NCI-H2107 (cell line): ENCODE results near the gene BLCAP.
"Not testable (repeated sequence)": the region's sequence is repeated elsewhere in the genome, so short reads cannot be mapped to it uniquely, and the experiment has no call there.

ENCODE experiments used
- DNase-seq: peaks from one replicate; lab custom pipeline; 2025; lab: John Stamatoyannopoulos, UW

Gene BLCAP, protein sequence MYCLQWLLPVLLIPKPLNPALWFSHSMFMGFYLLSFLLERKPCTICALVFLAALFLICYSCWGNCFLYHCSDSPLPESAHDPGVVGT

DNA sequence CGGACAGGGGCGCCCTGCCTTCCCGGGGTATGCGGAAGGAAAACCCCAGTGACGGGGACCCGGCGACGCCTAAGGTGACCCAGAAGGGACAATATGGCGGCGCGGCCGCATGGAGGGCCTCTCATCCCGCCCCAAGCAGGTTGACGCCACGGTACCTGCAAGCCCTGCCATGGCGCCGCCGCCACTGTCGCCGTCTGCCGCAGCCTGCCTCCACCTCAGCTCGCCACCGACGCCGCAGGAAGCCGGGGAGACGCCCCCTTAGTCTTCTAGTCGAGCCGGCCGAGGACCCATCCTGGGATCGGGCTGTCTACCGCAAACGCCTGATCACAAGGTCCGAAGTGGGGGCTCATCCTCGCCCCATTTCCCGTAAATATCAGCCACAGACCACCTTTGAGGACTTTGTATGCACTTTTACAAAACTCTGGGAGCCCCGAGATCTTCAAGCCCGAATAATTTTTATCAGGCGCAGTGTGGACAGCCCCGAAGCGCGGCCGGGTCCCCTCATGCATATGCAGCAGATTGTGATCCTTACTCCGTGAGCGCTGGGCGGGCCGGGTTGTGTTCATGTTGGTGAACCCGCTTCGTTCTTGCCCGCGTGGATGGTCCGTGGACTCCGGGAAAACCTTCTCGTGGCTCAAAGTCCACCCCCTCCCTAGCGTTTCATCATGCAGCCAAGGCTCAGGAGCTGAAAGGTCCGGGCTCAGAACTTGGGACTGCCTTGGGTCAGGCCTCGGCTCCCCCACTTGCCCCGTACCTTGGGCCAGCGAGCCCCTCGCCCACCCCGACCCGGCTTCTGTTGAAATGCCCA lies at the start of gene BLCAP:
Gene BLCAP, minus strand, starts transcription at position 239 of the 808 bp plus-strand sequence. CDS start 8,702 bp downstream, outside the sequence.
- peak; percentile 51 for DNase-seq

DNA sequence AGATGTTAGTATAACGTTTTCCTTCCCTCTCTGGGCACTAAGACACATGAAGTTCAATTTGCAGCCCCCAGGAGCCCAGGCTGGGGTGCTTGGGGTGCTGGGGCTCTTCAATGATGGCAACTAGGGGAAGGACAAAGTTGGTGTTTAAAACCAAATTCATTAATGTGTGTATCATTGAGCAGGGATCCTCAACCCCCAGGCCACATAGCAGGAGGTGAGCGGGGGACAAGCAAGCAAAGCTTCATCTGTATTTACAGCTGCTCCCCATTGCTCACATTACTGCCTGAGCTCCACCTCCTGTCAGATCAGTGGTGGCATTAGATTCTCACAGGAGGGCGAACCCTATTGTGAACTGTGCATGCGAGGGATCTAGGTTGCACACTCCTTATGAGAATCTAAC lies 49.8 kb upstream of the BLCAP start:
- not testable (repeated sequence) for DNase-seq

DNA sequence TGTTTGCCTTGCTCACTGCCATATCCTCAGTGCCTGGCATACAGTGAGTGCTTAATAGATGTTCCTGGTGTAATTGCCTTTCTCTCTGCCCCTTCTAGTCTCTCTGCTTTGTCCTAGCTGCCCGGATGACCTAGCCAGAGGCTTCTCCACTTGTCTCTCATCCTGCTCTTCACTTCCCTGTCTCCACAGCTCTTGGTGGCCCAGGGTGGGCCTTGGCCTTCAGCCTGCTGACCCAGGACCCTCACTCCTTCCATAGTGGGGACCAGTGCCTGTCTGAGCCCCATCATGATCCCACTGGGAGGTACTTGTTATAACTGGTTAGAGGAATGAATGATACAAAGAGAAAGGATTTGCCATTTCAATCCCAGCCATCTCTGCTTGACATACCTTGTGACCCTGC lies 49.2 kb upstream of the BLCAP start:
- no peak for DNase-seq

DNA sequence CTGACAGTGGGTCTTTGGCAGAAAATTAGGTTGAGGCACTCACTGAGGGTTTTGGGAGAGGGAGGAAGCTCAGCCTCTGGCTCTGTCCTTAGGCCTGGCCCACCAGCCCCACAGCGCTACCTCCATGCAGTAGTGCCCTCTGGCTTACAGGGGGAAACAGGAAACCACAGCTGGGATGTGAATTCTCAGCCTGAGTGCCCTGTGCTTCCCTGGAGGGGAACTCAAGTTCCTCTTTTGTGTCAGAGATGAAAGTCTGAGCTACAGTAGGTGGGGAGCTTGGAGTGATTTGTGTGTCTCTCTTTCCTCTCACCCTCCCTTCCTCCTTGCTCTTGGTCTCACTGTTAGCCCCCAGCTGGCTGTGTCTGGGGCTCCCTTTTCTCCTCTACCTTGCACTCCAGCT lies 48.2 kb upstream of the BLCAP start:
- DNase-seq = no peak

DNA sequence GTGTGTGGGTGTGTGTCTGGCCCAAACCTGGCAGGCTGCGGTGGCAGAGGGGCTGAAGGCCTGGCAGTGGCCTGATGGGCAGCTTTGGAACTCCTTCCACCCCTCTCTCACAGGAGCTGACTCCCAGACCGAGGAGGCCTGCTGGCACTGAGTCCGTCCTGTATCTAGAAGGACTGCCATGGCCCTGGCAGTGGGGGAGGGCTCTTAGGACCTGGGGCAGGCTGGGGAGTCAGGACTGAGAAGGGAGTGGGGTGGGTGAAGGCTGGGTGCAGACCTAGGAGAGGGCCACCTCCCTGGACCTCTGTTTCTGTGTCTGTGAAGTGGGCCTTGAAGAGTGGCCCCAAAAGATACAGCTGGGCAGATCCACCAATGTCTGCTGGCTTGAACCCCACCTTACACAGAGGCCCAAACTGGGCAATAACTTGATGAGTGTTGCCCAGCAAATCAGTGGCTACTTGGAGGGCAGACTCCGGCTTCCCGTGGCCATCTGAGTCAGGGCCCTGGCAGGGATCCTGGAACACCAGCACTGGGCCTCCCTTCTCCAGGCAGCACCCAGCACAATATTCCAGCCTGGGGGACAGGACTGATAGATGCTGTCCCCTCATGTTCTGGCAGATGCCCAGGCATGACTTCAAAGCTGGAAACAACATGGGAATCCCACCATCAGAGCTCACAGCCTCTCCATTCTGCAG lies 46.7 kb upstream of the BLCAP start:
- no peak for DNase-seq

DNA sequence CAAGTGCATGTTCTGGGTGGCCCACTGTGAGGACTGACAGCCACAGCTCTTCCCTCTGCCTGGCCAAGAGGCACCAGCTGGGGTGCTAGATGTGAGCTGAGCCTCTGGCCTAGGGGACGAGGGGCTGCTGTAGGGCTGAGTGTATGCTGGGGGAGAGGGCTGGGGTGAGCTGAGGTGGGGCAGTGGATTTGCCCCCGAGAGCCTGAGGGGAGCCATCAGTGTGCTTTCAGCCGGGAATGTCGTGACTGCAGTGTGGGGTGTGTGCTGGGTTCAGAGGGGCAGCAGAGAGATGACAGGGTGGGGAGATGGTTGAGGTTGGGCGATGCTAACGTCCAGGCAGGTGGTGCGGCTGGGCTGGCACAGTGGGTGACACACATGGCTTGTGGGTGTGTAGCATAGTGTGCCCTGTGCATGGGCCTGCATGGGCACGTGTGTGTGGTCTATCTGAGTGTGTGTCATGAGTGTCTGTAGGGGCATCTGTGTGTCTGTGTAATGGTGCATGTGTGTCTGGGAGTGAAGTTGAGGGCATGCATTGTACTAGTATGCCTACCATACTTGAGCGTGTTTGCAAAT lies 46.0 kb upstream of the BLCAP start:
- no peak for DNase-seq

DNA sequence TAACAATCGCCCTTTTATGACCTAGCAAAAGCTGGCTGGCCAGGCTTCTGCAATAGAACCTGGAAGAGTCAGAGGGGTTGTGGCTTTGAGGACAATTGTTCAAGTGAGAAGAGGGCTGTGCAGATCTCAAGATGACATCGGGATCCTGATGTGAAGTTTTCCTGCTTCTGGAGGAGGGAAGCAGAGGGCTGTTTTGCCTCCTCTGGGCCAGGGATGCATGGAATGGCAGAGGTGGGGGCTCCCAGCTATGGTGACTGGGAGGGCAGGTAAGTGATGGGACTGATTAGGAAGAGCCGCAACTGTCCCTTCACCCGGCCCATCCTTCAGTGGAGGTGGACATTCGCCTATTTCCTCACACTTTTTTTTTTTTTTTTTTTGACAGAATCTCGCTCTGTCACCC lies 43.4 kb upstream of the BLCAP start:
- no peak for DNase-seq

DNA sequence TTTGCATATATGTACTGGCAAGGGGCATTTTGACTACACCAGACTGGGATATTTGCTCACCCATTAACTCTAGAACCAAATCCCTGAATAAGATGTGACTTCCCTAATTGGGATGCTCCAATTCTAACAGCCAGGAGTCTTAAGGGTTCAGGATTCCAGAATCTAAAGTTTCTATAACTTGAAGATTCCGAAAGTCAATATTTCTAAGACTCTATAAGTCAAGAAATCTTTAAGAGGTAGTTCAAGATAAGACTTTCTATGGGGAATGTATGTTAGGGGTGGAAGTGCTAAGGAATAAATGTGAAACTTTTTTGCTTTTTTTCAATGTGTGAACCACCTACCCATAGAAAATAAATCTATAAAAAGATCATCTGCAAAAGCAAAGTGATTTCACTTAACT lies 42.7 kb upstream of the BLCAP start:
- DNase-seq = no peak

DNA sequence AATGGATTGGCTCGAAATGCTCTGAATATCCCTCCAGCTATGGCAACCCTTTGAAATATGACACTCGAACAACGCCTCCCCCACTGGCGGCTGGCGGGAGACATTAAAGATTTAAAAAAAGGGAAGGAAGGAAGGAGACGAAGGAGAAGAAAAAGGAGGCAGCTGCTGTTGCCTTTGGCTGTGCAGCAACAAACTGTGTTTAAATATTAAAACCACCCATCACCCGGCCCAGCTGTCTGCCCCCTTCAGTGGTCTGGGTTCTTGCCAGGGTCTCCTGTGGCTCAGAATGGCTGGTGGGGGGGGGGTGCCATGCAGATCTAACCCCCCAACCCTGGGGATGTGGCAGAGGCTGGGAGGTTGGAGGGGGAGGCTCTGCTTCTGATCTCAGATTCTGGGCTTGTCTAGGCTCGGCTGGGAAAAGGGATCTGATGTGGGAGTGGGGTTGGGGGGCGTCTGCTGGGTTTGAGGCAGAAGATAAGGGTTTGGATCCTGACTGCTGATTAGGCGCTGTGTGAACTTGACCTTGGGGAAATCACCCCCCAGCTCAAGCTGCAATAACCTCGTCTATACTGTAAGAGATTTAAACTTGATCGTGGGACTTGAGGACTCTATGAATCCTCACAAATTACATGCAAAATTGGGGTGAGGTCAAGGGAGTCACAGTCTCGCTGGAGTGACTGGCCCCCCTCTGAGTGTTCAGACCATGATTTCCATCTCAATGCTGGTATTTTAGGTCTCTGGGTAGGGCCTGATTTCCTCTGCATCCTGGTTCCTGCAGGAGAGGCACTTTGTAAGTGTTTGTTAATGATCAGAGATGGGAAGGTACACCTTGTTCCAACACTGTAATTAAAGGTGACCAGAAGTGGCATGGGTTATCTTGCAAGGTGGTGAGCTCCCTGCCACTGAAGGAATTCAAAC lies 40.3 kb upstream of the BLCAP start:
- no peak for DNase-seq

DNA sequence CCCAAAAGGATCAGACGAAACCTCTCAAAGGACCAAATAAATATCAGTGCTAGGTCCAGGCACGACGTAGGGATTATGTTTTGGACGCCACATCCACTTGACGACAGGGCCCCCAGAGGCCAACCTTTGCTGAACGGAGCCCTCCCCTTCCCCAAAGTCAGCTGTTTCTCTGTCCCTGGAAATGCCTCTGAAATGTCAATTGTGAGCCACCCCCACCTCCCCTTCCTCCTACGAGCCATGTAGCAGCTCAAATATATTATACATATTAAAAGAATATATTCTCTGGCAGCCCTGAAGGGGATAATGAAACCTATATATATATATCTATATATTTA lies 39.6 kb upstream of the BLCAP start:
- DNase-seq = no peak

DNA sequence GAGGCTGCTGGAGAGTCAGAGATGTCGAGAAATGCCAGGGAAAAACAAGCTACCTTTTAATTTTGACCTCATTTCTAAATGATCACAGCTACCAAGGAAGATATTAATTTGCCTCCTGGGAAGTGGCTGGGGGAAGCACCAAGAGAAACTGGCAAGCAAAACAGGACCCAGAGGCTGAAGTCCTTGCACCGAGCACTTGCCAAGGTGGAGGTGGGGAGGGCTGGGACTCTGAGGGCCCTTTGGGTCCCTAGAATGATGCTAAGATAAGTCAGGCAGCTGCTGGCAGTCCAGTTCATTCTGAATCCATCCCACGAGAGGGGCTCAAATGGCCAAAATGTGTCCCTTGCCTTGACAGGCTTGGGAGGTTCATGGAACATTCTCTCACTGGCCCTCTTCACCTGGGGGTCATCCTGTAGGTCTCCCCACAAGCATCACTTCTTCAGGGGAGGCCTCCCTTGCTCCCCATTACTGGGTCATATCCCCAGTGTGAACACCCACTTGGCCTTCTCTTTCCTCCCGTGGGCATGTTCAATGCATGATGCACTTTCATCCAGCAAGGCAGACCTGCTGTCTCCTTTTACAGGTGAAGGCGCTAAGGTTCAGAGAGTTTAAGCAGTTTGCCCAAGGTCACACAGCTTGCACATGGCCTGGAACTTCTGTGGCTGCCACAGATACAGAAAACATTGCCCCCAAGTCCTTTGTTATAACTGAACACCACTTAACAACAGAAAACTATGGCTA lies 39.1 kb upstream of the BLCAP start:
- no peak for DNase-seq

DNA sequence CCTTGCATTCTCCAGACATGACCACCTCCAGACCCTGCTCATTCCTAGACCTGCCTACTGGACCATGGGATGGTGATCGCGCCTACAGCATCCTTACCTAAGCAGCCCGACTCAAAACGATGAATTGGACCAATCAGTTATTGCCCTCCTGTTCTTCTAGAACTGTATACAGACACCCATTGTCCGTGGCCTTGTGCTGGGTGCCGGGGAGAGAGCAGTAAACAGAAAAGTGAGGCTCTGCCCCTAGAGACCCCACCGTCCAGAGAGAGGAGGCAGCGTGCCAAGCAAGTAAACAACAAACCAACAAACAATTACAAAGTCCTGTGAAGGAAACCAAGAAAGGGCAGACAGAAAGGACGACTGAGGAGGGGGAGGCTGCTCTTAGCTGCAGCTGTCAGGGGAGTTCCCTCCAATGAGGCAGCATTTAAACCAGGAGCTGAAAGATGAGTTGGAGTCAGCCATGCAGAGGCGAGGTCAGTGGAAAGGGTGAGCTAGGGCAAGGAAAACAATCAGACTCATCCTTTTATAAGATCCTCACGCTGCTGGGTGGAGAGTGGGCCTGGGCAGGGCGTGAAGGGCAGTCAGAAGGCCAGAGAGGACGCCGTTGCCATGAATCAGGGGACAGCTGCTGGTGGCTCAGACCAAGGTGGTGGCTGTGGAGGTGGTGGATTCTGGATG lies 37.6 kb upstream of the BLCAP start:
- no peak for DNase-seq

DNA sequence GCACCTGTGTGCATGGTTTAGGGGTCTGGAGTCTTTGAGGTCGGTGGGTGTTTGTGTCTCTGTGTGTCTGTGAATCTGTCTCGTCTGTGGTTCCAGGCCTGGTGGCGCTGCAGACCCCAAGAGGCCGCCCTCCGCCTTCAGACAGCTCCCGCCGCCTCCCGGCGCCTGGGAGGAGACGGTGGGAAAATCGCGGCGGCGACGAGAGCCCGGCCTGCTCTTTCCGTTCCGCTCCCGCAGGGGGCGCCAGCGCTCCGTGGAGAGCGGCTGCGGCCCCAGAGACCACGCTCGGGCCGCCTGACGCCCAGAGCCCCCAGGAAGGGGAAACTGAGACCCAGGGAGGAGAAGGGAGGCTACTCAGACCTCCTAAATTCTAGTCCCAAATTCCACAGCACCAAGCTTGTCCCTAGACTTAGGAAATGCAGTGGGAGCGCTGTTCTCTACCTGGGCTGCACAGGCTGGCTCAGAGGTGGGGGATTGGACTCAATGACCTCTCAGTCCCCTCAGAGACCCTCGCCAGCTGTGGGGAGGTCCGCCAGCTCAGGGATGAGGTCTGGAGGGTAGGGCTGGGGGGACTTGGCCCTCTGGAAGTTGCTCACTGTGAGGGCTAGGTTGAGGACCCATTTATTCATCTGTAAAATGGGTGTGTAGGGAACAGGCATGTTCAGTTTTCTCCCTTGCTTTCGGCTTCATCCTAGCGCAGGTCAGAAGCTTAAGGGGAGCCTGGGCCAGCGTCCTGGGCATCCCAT lies 36.9 kb upstream of the BLCAP start:
- no peak for DNase-seq

DNA sequence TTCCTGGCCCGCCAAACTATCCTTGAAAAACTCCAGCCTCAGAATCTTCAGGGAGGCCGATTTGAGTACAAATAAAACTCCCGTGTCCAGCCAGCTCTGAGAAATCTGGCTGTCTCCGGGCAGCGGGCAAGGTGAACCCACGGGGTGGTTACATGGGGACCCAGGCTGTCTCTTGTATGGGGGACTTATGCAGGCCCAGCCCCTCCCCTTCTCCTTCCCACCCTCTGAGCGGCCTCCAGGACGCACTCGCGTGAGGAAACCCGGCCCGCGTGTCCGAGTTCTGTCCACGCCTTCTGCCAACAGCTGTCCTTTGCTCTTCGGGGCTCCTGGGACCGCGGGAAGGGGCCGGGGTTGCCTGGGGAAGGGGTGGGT lies 36.3 kb upstream of the BLCAP start:
- DNase-seq = no peak

DNA sequence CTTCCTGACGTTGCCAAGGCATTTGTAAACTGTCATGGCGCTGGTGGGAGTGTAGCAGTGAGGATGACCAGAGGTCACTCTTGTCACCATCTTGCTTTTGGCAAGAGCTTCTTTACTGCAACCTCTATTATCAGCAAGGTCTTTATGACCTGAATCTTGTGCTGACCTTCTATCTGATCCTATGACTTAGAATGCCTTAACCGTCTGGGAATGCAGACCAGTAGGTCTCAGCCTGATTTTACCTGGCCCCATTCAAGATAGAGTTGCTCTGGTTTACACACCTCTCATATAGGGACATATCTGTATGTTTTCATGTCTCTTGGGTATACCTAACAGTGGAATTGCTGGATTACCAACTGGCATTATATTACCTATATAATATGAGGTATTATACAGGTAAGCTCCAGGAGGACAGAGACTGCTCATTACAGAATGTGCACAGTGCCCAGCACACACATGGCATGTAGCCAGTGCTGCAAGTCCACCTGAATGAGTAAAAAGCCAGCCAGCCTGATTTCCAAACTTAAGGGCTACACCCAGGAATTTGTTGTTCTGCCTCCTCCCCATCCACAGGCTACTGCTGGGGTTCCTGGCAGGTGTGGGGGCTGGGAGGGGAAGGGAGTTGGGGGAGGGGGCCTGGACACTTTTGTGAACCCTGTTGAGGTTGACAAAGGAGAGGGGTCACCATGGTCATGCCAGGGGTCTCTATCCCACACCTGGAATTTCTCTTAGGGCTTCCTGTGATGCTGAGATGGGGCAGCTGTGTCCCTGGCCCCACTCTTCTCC lies 35.2 kb upstream of the BLCAP start:
- DNase-seq = no peak

DNA sequence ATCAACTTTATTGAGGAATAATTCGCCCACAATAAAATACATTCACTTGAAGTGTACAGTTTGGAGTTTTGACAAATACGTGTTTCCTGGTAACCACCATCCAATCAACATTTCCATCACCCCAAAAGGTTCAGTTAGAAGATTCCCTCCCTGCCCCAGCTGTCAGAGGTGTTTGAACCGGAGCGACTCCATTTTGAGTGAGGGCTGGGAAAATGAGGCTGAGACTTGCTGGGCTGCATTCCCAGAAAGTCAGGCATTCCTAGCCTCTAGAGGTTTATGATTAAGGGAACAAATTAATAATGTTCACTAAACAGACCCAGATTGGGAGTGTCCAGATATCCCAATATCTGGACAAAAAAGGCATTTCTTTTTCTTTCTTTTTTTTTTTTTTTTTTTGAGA lies 33.0 kb upstream of the BLCAP start:
- no peak for DNase-seq

DNA sequence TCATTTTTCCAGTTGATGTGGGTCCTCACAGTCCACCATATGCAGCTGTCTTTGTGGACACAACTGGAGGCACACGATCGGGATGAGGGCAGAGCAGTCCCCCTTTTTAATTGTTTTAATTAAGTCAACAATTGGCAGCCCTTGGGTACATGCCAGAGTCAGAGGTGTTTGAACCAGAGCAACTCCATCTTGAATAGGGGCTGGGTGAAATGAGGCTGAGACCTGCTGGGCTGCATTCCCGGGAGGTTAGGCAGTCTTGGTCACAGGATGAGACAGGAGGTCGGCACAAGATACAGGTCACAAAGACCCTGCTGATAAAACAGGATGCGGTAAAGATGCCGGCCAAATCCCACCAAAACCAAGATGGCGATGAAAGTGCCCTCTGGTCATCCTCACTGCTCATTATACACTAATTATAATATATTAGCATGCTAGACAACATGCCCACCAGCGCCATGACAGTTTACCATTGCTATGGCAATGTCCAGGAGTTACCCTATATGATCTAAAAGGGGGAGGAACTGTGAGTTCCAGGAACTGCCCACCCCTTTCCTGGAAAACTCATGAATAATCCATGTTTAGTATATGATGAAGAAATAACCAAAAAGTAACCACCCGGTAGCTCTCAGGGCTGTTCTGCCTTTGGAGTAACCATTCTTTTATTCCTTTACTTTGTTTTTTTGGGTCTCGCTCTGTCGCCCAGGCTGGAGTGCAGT lies 31.8 kb upstream of the BLCAP start:
- no peak for DNase-seq

DNA sequence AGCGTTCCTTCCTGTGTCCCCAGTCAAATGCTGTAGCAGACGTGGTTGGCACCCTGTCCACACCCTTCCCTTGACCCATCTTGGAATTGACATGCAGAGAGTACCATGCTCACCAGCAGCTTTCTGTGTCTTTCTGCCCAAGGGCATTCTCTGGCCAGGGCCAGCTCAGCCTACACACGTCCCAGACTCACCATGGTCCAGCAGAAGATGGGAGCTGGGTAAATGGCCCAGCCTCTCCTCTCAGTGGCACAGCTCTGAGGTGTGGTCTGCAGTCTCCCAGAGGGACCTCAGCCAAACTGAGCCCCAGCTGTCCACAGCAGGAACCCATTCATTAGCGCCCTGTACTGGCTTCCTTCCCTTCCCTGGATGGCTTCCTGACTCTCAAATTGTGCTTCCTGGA lies 31.1 kb upstream of the BLCAP start:
- DNase-seq = no peak

DNA sequence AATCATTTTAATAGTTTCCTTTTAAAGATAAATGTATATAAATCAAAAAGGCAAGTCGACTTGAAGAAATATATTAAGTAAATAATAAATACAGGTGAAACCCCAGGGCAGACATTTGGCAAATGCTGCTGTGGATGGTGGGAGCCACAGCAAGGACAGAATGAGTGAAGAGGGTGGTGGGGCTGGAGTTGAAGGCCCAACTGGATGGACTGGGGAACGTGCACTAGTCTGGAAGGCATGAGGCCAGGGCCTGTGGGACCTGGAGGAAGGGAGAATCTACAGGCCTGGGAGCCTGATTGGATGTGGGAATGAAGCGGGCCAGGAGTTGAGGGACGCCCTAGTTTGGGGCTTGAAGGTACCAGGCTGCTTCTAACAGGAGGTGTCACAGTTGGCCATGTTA lies 30.6 kb upstream of the BLCAP start:
- DNase-seq = no peak
